Fibroblast of lung (primary cell): ENCODE results near the gene TNIP1. TPM values are rescaled to one million over a fixed set of nuclear protein-coding genes. Genes with fewer than 3 reads are reported as not detected.

ENCODE experiments used
- DNase-seq, 2 donors: peaks; one replicate each; pipeline versions ENCODE4 v3.0.0 to v3.0.0-alpha.2; 2010; ENCODE audit warnings: low read depth in 2 of 2
- H2AFZ ChIP-seq: 2 replicates; pipeline ENCODE4 v1.5.1; 2012; ENCODE audit warnings: low read length, control low read depth, inconsistent platforms
- H3K27ac ChIP-seq: 2 replicates; pipeline ENCODE4 v1.5.1; 2011; ENCODE audit warnings: low read length, control low read depth; ENCODE audit not compliant: insufficient read depth
- H3K27me3 ChIP-seq: 2 replicates; pipeline ENCODE4 v1.5.1; 2011; ENCODE audit warnings: mild to moderate bottlenecking, low read length; ENCODE audit not compliant: control insufficient read depth, insufficient read depth
- H3K36me3 ChIP-seq: 2 replicates; pipeline ENCODE4 v1.5.1; 2011; ENCODE audit warnings: low read length; ENCODE audit not compliant: control insufficient read depth, insufficient read depth
- H3K4me1 ChIP-seq: 2 replicates; pipeline ENCODE4 v1.5.1; 2011; ENCODE audit warnings: low read length; ENCODE audit not compliant: control insufficient read depth, insufficient read depth; ENCODE audit errors: extremely low read depth
- H3K4me2 ChIP-seq: 2 replicates; pipeline ENCODE4 v1.5.1; 2011; ENCODE audit warnings: low read length, control low read depth; ENCODE audit not compliant: insufficient read depth; ENCODE audit errors: extremely low read depth
- H3K4me3 ChIP-seq, 4 experiments: fragments of 200-600 bp in 1 of 4; sonication (generic) in 1 of 4; replicated peaks in 1 of 4; 2 replicates each; pipeline ENCODE4 v1.5.1; 2011 to 2016; ENCODE audit warnings: low read length in 4 of 4, low read depth in 3 of 4, mild to moderate bottlenecking in 3 of 4, control low read depth in 2 of 4, inconsistent platforms in 1 of 4, mixed read lengths in 1 of 4; ENCODE audit not compliant: insufficient read depth in 1 of 4; ENCODE audit errors: control extremely low read depth in 1 of 4
- H3K79me2 ChIP-seq: 2 replicates; pipeline ENCODE4 v1.5.1; 2012; ENCODE audit warnings: mild to moderate bottlenecking, low read length, inconsistent platforms; ENCODE audit not compliant: control insufficient read depth, insufficient read depth
- H3K9ac ChIP-seq: 2 replicates; pipeline ENCODE4 v1.5.1; 2011; ENCODE audit warnings: mild to moderate bottlenecking, low read length, control low read depth; ENCODE audit not compliant: insufficient read depth
- H3K9me3 ChIP-seq: 2 replicates; pipeline ENCODE4 v1.5.1; 2012; ENCODE audit warnings: low read depth, low read length; ENCODE audit not compliant: control insufficient read depth, insufficient read depth
- H4K20me1 ChIP-seq: 2 replicates; pipeline ENCODE4 v1.5.1; 2011; ENCODE audit warnings: low read length; ENCODE audit not compliant: control insufficient read depth, insufficient read depth; ENCODE audit errors: extremely low read depth
- EZH2 ChIP-seq: IDR thresholded peaks from 2 replicates; pipeline ENCODE4 v1.5.1; 2012; ENCODE audit warnings: low read length, control low read depth, mild to moderate bottlenecking; ENCODE audit errors: missing control alignments
- polyA plus RNA-seq, 2 donors: library from polyadenylated mRNA; depleted of rRNA in 1 of 2; stranded (reverse) in 1 of 2; unstranded in 1 of 2; fragments of >200 nt; gene quantifications; 2 replicates each; pipeline ENCODE4 v1.2.1, GENCODE V29; 2011 to 2012; ENCODE audit warnings: missing spikeins in 1 of 2
- total RNA-seq: library from RNA; depleted of rRNA; stranded (reverse); fragments of >200 nt; gene quantifications from 2 replicates; pipeline ENCODE4 v1.2.1, GENCODE V29; 2014
- TF ChIP-seq, protein P1 (sequence below), 2 donors: IDR thresholded peaks in 1 of 2; conservative IDR thresholded peaks in 1 of 2; 1 replicate in 1 of 2; 2 replicates in 1 of 2; pipeline ENCODE4 v1.5.1; 2011 to 2012; ENCODE audit warnings: low read length in 2 of 2, control low read depth in 1 of 2, inconsistent platforms in 1 of 2, low read depth in 1 of 2, mild to moderate bottlenecking in 1 of 2

Gene TNIP1
- total and polyA plus RNA-seq, 2 donors (not counting 1 experiment from before 2014, with no cell fraction given): 47.2 to 59.1 TPM

DNA sequence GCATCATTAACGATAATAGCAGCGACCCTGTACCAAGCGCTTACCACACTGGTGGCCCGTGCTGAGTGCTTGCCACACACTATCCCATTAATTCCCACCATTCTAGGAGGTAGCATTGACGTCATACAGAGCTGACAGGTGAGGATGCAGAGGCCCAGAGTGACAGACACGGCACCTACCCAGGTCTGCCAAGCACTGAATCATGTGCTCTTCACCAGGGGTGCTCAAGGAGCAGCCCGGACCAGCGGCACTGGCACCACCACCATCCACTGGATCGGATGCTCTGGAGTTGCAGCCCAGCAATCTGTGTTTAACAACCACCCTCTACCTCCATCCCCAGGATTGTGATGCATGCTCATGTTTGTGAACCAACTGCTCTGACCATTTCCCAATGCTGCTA lies 3.4 kb downstream of the TNIP1 start:
- Histone ChIP-seq H3K4me3 (no peak overlapping the region), H3K27me3 (no peaks in the 10 kb centered on the region), H3K4me1 (peaks cover 19% of the 10 kb centered on the region), H3K9me3 (no peaks in the 10 kb centered on the region), H3K9ac (no peak overlapping the region), H3K79me2 (peaks cover 13% of the 10 kb centered on the region), H2AFZ (no peak overlapping the region), H3K36me3 (peaks cover 2% of the 10 kb centered on the region), H3K27ac (no peak overlapping the region), H3K4me2 (no peak overlapping the region), H4K20me1 (no peaks in the 10 kb centered on the region)
- DNase-seq: no peak
- TF ChIP-seq, protein P1, sequence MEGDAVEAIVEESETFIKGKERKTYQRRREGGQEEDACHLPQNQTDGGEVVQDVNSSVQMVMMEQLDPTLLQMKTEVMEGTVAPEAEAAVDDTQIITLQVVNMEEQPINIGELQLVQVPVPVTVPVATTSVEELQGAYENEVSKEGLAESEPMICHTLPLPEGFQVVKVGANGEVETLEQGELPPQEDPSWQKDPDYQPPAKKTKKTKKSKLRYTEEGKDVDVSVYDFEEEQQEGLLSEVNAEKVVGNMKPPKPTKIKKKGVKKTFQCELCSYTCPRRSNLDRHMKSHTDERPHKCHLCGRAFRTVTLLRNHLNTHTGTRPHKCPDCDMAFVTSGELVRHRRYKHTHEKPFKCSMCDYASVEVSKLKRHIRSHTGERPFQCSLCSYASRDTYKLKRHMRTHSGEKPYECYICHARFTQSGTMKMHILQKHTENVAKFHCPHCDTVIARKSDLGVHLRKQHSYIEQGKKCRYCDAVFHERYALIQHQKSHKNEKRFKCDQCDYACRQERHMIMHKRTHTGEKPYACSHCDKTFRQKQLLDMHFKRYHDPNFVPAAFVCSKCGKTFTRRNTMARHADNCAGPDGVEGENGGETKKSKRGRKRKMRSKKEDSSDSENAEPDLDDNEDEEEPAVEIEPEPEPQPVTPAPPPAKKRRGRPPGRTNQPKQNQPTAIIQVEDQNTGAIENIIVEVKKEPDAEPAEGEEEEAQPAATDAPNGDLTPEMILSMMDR (conservative IDR thresholded peaks at IDR 0.05 in 1 of 2, IDR thresholded peaks at IDR 0.05 in 1 of 2; ENCODE audit: low read depth in 1 of 2, low read length in 2 of 2): no peak
- no peak for TF ChIP-seq EZH2

DNA sequence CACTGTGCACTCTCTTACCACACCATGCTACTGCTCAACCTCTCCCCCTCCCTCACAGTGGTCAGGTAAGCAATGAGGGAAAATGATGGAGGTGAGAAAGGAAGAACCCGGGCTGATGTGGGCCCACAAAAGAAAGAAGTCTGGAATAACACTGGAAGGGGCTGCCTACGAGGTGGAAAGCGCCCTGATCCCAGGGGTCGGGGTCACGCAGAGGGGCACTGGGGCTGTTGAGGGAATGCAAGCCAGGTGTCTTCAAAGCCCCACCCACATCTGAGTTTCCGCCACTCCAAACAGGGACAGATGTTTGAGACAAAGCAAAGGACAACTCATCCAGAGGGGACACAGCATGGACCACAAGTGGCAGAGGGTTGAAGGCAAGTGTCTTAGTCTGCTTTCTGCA lies 4.2 kb downstream of the TNIP1 start:
- no peak overlapping the region for H3K9ac ChIP-seq
- H3K36me3 ChIP-seq: peaks cover 3% of the 10 kb centered on the region
- H4K20me1 ChIP-seq: no peaks in the 10 kb centered on the region
- DNase-seq: no peak
- no peak overlapping the region for H2AFZ ChIP-seq
- TF ChIP-seq, protein P1 (conservative IDR thresholded peaks at IDR 0.05 in 1 of 2, IDR thresholded peaks at IDR 0.05 in 1 of 2; ENCODE audit: low read depth in 1 of 2, low read length in 2 of 2): no peak
- no peak for TF ChIP-seq EZH2
- H3K9me3 ChIP-seq: no peaks in the 10 kb centered on the region
- no peak overlapping the region for H3K4me3 ChIP-seq
- peaks cover 15% of the 10 kb centered on the region for H3K79me2 ChIP-seq
- H3K4me2 ChIP-seq: no peak overlapping the region
- H3K27ac ChIP-seq: no peak overlapping the region
- peaks cover 19% of the 10 kb centered on the region for H3K4me1 ChIP-seq
- no peaks in the 10 kb centered on the region for H3K27me3 ChIP-seq

DNA sequence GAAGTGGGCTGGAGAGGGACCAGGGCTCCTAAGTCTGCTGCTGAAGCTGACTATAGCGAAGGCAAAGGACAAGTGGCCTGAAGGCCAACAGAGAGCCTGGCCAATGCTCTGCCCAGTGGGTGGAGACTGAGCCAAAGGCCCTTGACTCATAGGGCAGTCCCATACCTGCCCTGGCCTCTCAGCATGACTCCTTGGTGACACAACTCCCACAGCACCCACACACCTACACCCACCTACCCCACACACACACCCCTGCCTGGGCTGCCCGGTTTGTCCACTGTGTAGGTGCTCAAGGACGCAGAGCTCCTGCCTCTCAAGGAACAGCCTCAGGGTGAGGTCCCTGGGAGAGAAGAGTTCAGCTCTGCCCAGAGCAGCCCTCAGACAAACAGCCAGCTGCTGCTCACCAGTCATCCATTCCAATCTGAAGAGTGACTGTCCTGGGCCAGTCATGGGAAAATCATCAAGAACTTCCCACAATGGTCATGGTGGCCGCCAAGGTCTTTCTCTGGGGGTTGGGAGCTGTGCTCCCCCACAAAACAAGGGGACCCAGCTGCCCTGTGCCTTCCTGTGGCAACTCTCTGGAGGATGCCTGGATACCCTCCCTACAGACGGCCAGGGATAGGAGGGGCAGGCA lies 5.0 kb downstream of the TNIP1 start:
- peaks cover 3% of the 10 kb centered on the region for H3K36me3 ChIP-seq
- H3K9ac ChIP-seq: no peak overlapping the region
- H3K79me2 ChIP-seq: peaks cover 17% of the 10 kb centered on the region
- H3K4me3 ChIP-seq: no peak overlapping the region
- H3K4me1 ChIP-seq: peaks cover 20% of the 10 kb centered on the region
- no peak overlapping the region for H3K4me2 ChIP-seq
- no peaks in the 10 kb centered on the region for H3K27me3 ChIP-seq
- no peaks in the 10 kb centered on the region for H3K9me3 ChIP-seq
- no peak overlapping the region for H3K27ac ChIP-seq
- H2AFZ ChIP-seq: no peak overlapping the region
- H4K20me1 ChIP-seq: no peaks in the 10 kb centered on the region
- peak in 1 of 2 donors; percentile 63 for DNase-seq
- TF ChIP-seq EZH2: no peak
- TF ChIP-seq, protein P1 (conservative IDR thresholded peaks at IDR 0.05 in 1 of 2, IDR thresholded peaks at IDR 0.05 in 1 of 2; ENCODE audit: low read depth in 1 of 2, low read length in 2 of 2): no peak
